Heart left ventricle (tissue), 16 donors: ENCODE results near the gene EIF4G3. TPM values are rescaled to one million over a fixed set of nuclear protein-coding genes. Genes with fewer than 3 reads are reported as not detected.

Experiments used
- ATAC-seq, 4 donors: fragments of 200-7000 bp; cut with Tn5 transposase; one replicate each; pipeline ENCODE4 v1.9.1; 2020 to 2022; ENCODE audit warnings: moderate library complexity in 4 of 4, mild to moderate bottlenecking in 3 of 4, moderate number of reproducible peaks in 1 of 4
- DNase-seq, 5 donors: peaks; one replicate each; pipeline ENCODE4 v3.0.0-alpha.2; 2020
- H3K27ac ChIP-seq, 12 donors: fragments of 200-600 bp; sonication (generic) in 4 of 12; one replicate each; pipeline versions ENCODE4 v1.5.0 to v1.8.0; 2016 to 2022; ENCODE audit warnings: mild to moderate bottlenecking in 2 of 12
- H3K27me3 ChIP-seq, 9 donors: fragments of 200-600 bp; sonication (generic) in 2 of 9; one replicate each; pipeline versions ENCODE4 v1.5.1 to v1.8.0; 2016 to 2022; ENCODE audit warnings: mild to moderate bottlenecking in 3 of 9
- H3K36me3 ChIP-seq, 9 donors: fragments of 200-600 bp; sonication (generic) in 2 of 9; one replicate each; pipeline versions ENCODE4 v1.5.0 to v1.8.0; 2018 to 2022; ENCODE audit warnings: mild to moderate bottlenecking in 2 of 9
- H3K4me1 ChIP-seq, 12 donors: fragments of 200-600 bp; sonication (generic) in 4 of 12; one replicate each; pipeline versions ENCODE4 v1.5.0 to v1.8.0; 2016 to 2022; ENCODE audit warnings: mild to moderate bottlenecking in 3 of 12
- H3K4me3 ChIP-seq, 12 donors: fragments of 200-600 bp; sonication (generic) in 4 of 12; one replicate each; pipeline versions ENCODE4 v1.5.0 to v1.8.0; 2017 to 2022; ENCODE audit warnings: mild to moderate bottlenecking in 9 of 12, moderate library complexity in 4 of 12
- H3K9me3 ChIP-seq, 12 donors: fragments of 200-600 bp; sonication (generic) in 4 of 12; one replicate each; pipeline versions ENCODE4 v1.5.0 to v1.8.0; 2016 to 2022; ENCODE audit warnings: mild to moderate bottlenecking in 1 of 12
- POLR2A ChIP-seq, 2 donors: fragments of 450-650 bp; IDR thresholded peaks; one replicate each; pipeline ENCODE4 v1.6.1; 2017; ENCODE audit warnings: antibody characterized with exemption in 2 of 2, mild to moderate bottlenecking in 2 of 2, moderate library complexity in 2 of 2
- WGBS, 4 donors: extraction: QIAGEN DNeasy Blood & Tissue Kit in 2 of 4; methylation state at CpG; one replicate each; pipeline versions ENCODE4 v1.1.5 to v1.1.7; 2013 to 2018; 5-methylcytosine and 5-hydroxymethylcytosine counted together
- intact Hi-C, 10 donors: fragments of 100-400 bp; cut with DNase I; formaldehyde crosslinking; loops; one replicate each; pipeline versions ENCODE4 v1.11.1 to v1.14.2; 2022
- polyA plus RNA-seq, 2 donors: library from polyadenylated mRNA; stranded (reverse); fragments of 200-250 nt; gene quantifications; one replicate each; pipeline ENCODE4 v1.2.3, GENCODE V29; 2013
- total RNA-seq, 9 donors: library from RNA; depleted of rRNA in 2 of 9; stranded (reverse); fragments of >200 nt in 2 of 9; fragmentation: NEBNext Ultra II Directional in 3 of 9; extraction: Animal tissue kit (Norgen Biotek cat#: 25700) in 3 of 9; gene quantifications; one replicate each; pipeline versions ENCODE4 v1.1.0 to v1.2.4, GENCODE V29; 2016 to 2023
- TF ChIP-seq, protein P1 (sequence below), 12 donors: fragments of 200-600 bp; sonication (generic) in 4 of 12; IDR thresholded peaks; one replicate each; pipeline versions ENCODE4 v1.5.0 to v1.8.0; 2018 to 2022; ENCODE audit warnings: antibody characterized with exemption in 12 of 12, mild to moderate bottlenecking in 5 of 12
- donor health status: ischemic (EF 13 %, LVEDD 7.1; RV severe dilation, severe dysfunction).
- donor health status: healthy with polysubstance abuse.
- donor health status: DM: no; HTN: yes; CAD: no.
- donor health status: DM: no; HTN: no; CAD: no.
- donor health status: ischemic (EF 25% LVEDD 6.9; RV normal size, moderate dysfunction).
- donor health status: ischemic (EF 25% LVEDD 5.7; RV mildly dilated, moderate dysfunction).
- donor health status: healthy.
- donor health status: DM: yes; HTN: yes; CAD: no.
- donor health status: ischemic (EF 35%, LVEDD 5.7; RV mildly dilated, moderate dysfunction).
- donor health status: nonischemic (EF 11% LVEDD 7.7; RV severe dilation, severe dysfunction).
- donor health status: DM: yes; HTN: yes; CAD: no.
- donor health status: PGD.
- donor health status: ischemic (EF 29% LVEDD 5.4; RV normal size, mild dysfunction).
- donor health status: nonischemic (EF 23%, LVEDD 6.1; RV moderate dilation, normal function).

The EIF4G3 gene
- total and polyA plus RNA-seq, 11 donors, result 14.6 to 49.0 (median 36.2) TPM

DNA sequence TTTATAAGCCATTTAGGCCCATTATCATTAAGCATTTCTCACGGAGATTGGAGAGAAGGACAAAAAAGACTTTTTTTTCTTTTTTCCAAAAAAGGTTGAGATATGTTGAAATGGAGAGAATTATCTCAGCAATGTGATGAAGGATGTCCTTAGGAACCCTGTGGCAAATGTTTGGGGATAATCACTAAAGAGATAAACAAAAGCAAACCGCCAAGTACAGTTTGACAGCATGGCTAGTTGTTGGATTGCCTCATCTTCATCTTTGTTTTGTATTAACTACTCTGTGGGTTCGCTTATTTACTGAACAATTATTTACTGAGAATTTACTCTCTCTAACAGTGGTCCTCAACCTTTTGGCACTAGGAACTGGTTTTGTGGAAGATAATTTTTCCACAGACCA is 292.2 kb downstream of the EIF4G3 start:
- TF ChIP-seq, protein P1, sequence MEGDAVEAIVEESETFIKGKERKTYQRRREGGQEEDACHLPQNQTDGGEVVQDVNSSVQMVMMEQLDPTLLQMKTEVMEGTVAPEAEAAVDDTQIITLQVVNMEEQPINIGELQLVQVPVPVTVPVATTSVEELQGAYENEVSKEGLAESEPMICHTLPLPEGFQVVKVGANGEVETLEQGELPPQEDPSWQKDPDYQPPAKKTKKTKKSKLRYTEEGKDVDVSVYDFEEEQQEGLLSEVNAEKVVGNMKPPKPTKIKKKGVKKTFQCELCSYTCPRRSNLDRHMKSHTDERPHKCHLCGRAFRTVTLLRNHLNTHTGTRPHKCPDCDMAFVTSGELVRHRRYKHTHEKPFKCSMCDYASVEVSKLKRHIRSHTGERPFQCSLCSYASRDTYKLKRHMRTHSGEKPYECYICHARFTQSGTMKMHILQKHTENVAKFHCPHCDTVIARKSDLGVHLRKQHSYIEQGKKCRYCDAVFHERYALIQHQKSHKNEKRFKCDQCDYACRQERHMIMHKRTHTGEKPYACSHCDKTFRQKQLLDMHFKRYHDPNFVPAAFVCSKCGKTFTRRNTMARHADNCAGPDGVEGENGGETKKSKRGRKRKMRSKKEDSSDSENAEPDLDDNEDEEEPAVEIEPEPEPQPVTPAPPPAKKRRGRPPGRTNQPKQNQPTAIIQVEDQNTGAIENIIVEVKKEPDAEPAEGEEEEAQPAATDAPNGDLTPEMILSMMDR (IDR thresholded peaks at IDR 0.05), result no peak
- TF ChIP-seq POLR2A (IDR thresholded peaks at IDR 0.05), result no peak
- ATAC-seq (no peak), DNase-seq (no peak)
- 92 to 95% (median 93%) methylated on average over 3 of the region's 3 CpGs for WGBS, 4 donors
- H3K4me1 ChIP-seq, result no peaks in the 10 kb centered on the region
- H3K9me3 ChIP-seq, result no peaks in the 10 kb centered on the region
- intact Hi-C loops, result no loop called here
- H3K36me3 ChIP-seq, result peaks cover 0 to 59% (median 25%) of the 10 kb centered on the region in 9 donors
- H3K27ac ChIP-seq, result no peak overlapping the region
- H3K27me3 ChIP-seq, result no peaks in the 10 kb centered on the region
- no peak overlapping the region for H3K4me3 ChIP-seq

DNA sequence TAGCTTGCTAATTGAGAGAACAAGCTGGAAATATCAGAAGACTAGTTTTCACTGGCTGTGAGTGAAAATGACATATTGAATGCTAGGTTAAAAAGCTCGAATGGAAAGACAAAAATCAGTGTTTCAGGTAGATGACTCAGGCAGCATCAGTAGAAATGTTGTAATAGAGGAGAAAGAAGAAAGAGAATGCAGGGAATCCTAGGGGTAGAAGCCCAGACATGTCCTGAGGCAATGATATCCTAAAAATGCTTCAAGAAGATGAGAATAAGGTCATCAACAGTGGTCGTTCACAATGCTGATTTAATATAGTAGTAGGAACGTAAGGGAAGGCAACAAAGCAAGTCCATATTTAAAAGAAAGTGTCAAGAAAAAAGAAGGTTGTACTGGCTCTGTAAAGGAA is 292.9 kb downstream of the EIF4G3 start:
- no peak for DNase-seq
- WGBS, 4 donors, result 86 to 92% (median 89%) methylated on average over 3 of the region's 3 CpGs
- Histone ChIP-seq H3K9me3 (no peaks in the 10 kb centered on the region), H3K4me3 (no peak overlapping the region), H3K36me3 (peaks cover 0 to 65% (median 30%) of the 10 kb centered on the region in 9 donors), H3K27me3 (no peaks in the 10 kb centered on the region), H3K4me1 (no peaks in the 10 kb centered on the region), H3K27ac (no peak overlapping the region)
- no peak for ATAC-seq
- intact Hi-C loops, result no loop called here
- TF ChIP-seq, protein P1 (IDR thresholded peaks at IDR 0.05), result no peak
- no peak for TF ChIP-seq POLR2A (IDR thresholded peaks at IDR 0.05)

DNA sequence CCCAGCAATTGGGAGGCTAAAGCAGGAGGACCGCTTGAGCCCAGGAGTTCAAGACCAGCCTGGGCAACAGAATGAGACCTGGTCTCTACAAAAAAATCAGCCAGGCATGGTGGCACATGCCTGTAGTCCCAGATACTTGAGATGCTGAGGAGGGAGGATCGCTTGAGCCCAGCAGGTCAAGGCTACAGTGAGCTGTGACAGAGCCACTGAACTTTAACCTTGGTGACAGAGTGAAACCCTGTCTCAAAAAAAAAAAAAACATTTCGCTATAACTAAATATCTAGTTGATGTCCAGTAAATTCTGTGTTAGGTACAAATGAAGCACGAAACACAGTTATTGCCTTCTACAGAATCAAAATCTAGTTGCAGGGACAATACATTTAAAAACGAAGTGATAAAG is 293.9 kb downstream of the EIF4G3 start:
- no peaks in the 10 kb centered on the region for H3K27me3 ChIP-seq
- no peak for DNase-seq
- no peaks in the 10 kb centered on the region for H3K9me3 ChIP-seq
- H3K4me1 ChIP-seq, result no peaks in the 10 kb centered on the region
- no peak for TF ChIP-seq POLR2A (IDR thresholded peaks at IDR 0.05)
- TF ChIP-seq, protein P1 (IDR thresholded peaks at IDR 0.05), result no peak
- 91 to 97% (median 94%) methylated on average over 5 of the region's 5 CpGs for WGBS, 4 donors
- intact Hi-C loops, result no loop called here
- ATAC-seq, result no peak
- H3K4me3 ChIP-seq, result no peak overlapping the region
- H3K27ac ChIP-seq, result no peak overlapping the region
- H3K36me3 ChIP-seq, result peaks cover 0 to 68% (median 39%) of the 10 kb centered on the region in 9 donors

DNA sequence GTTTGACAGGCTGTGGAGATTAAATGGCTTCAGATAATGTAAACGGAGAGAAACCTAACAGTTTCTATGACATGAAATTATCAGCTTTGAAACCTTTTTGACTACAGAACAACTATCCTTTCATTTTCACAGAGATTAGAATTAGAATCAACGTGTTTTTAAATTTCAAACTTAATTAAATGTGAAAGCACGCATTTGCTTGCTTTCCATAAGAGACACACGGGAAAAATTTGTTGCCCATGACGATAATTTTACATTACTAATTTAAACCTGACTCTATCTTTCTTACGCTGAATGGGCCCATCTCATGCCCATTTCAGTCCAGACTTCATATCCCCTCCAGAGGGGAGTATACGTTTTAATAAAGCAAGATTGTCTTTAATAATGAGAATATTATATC is 297.9 kb downstream of the EIF4G3 start:
- Histone ChIP-seq H3K4me3 (no peak overlapping the region), H3K27me3 (no peaks in the 10 kb centered on the region), H3K27ac (no peak overlapping the region), H3K36me3 (peaks cover 0 to 67% (median 47%) of the 10 kb centered on the region in 9 donors), H3K9me3 (no peaks in the 10 kb centered on the region), H3K4me1 (no peaks in the 10 kb centered on the region)
- ATAC-seq (no peak), DNase-seq (no peak)
- intact Hi-C loops, result no loop called here
- TF ChIP-seq POLR2A (IDR thresholded peaks at IDR 0.05), result no peak
- TF ChIP-seq, protein P1 (IDR thresholded peaks at IDR 0.05), result no peak
- WGBS, 4 donors, result 97 to 98% (median 97%) methylated on average over 7 of the region's 7 CpGs
